Loucy (cell line): ENCODE measurements around the gene CFAP410.

Experiments
- H2AFZ ChIP-seq: fragments of 200-600 bp; sonication (generic); 2 replicates; pipeline ENCODE4 v1.6.0; 2016; ENCODE audit warnings: antibody characterized with exemption, mild to moderate bottlenecking, low read length, moderate library complexity
- H3F3A ChIP-seq: fragments of 200-600 bp; 2 replicates; pipeline ENCODE4 v1.6.0; 2016; ENCODE audit warnings: antibody characterized with exemption, low read depth, mild to moderate bottlenecking
- H3K27me3 ChIP-seq: fragments of 200-600 bp; sonication (generic); 2 replicates; pipeline ENCODE4 v1.6.1; 2014; ENCODE audit warnings: low read length, mild to moderate bottlenecking; ENCODE audit not compliant: insufficient read depth, poor library complexity, severe bottlenecking
- H3K36me3 ChIP-seq: fragments of 200-600 bp; sonication (generic); 2 replicates; pipeline ENCODE4 v1.6.1; 2016; ENCODE audit warnings: low read length; ENCODE audit not compliant: insufficient read depth
- H3K4me1 ChIP-seq: fragments of 200-600 bp; sonication (generic); 2 replicates; pipeline ENCODE4 v1.5.1; 2014; ENCODE audit warnings: low read length, mild to moderate bottlenecking; ENCODE audit not compliant: insufficient read depth, poor library complexity, severe bottlenecking
- H3K4me2 ChIP-seq: fragments of 200-600 bp; sonication (generic); 2 replicates; pipeline ENCODE4 v1.6.0; 2014; ENCODE audit warnings: antibody characterized with exemption, low read length, low read depth, mild to moderate bottlenecking; ENCODE audit not compliant: poor library complexity, severe bottlenecking
- H3K4me3 ChIP-seq: fragments of 200-600 bp; sonication (generic); 2 replicates; pipeline ENCODE4 v1.5.1; 2014; ENCODE audit warnings: low read length, mild to moderate bottlenecking, mixed read lengths; ENCODE audit not compliant: poor library complexity, severe bottlenecking
- H3K79me2 ChIP-seq: fragments of 200-600 bp; sonication (generic); 2 replicates; pipeline ENCODE4 v1.6.1; 2014; ENCODE audit warnings: low read length; ENCODE audit not compliant: insufficient read depth
- H3K9ac ChIP-seq: fragments of 200-600 bp; sonication (generic); 2 replicates; pipeline ENCODE4 v1.6.0; 2014; ENCODE audit warnings: mild to moderate bottlenecking, low read depth, low read length, moderate library complexity; ENCODE audit not compliant: poor library complexity, severe bottlenecking
- H3K9me2 ChIP-seq: fragments of 200-600 bp; sonication (generic); replicated peaks from 2 replicates; pipeline ENCODE4 v1.6.1; 2016; ENCODE audit warnings: low read depth, low read length, mixed read lengths
- H3K9me3 ChIP-seq: fragments of 200-600 bp; sonication (generic); 2 replicates; pipeline ENCODE4 v1.6.1; 2014; ENCODE audit warnings: mild to moderate bottlenecking, antibody characterized with exemption, low read length, low read depth; ENCODE audit not compliant: insufficient read depth
- H4K20me1 ChIP-seq: fragments of 200-600 bp; sonication (generic); 2 replicates; pipeline ENCODE4 v1.6.0; 2014; ENCODE audit warnings: antibody characterized with exemption, low read length, mild to moderate bottlenecking; ENCODE audit not compliant: insufficient read depth, poor library complexity, severe bottlenecking
- EZH2phosphoT487 ChIP-seq: fragments of 200-600 bp; IDR thresholded peaks from 2 replicates; pipeline ENCODE4 v1.6.1; 2018; ENCODE audit warnings: antibody characterized with exemption, mild to moderate bottlenecking, moderate library complexity, borderline replicate concordance
- TF ChIP-seq, protein P1 (sequence below): fragments of 200-600 bp; sonication (generic); conservative IDR thresholded peaks from 2 replicates; pipeline ENCODE4 v1.5.1; 2014; ENCODE audit warnings: mild to moderate bottlenecking, antibody characterized with exemption, low read length

Gene CFAP410

DNA sequence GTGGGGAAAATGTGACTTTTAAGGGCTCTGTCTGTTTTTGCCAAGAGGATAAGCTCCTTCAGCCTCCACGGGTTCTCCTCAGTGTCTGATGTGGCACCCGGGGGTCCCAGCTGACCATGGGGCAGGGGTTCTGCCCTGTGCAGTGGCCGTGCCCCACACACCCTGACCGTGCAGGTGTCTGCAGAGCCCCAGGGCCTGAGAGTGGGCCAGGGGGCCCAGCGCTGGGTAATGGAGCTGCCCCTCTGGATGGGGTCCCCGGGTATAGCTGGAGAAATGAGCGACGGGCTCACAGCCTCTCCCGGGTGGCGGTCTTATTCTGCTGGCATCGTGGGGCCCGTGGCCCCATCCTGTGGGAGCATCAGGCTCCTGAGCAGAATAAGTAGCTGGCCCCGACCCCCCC is 42.3 kb downstream of the CFAP410 start:
- H3K4me2 ChIP-seq = no peak overlapping the region
- H3K79me2 ChIP-seq = peaks cover 18% of the 10 kb centered on the region
- no peak overlapping the region for H2AFZ ChIP-seq
- H3K9ac ChIP-seq = no peak overlapping the region
- peaks cover 17% of the 10 kb centered on the region for H4K20me1 ChIP-seq
- no peaks in the 10 kb centered on the region for H3K36me3 ChIP-seq
- H3K4me1 ChIP-seq = peaks cover 18% of the 10 kb centered on the region
- no peaks in the 10 kb centered on the region for H3K9me3 ChIP-seq
- H3K9me2 ChIP-seq = no peaks in the 10 kb centered on the region
- H3K27me3 ChIP-seq = no peaks in the 10 kb centered on the region
- H3F3A ChIP-seq = no peaks in the 10 kb centered on the region
- TF ChIP-seq EZH2phosphoT487 = no peak
- TF ChIP-seq, protein P1, sequence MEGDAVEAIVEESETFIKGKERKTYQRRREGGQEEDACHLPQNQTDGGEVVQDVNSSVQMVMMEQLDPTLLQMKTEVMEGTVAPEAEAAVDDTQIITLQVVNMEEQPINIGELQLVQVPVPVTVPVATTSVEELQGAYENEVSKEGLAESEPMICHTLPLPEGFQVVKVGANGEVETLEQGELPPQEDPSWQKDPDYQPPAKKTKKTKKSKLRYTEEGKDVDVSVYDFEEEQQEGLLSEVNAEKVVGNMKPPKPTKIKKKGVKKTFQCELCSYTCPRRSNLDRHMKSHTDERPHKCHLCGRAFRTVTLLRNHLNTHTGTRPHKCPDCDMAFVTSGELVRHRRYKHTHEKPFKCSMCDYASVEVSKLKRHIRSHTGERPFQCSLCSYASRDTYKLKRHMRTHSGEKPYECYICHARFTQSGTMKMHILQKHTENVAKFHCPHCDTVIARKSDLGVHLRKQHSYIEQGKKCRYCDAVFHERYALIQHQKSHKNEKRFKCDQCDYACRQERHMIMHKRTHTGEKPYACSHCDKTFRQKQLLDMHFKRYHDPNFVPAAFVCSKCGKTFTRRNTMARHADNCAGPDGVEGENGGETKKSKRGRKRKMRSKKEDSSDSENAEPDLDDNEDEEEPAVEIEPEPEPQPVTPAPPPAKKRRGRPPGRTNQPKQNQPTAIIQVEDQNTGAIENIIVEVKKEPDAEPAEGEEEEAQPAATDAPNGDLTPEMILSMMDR = no peak
- no peak overlapping the region for H3K4me3 ChIP-seq

DNA sequence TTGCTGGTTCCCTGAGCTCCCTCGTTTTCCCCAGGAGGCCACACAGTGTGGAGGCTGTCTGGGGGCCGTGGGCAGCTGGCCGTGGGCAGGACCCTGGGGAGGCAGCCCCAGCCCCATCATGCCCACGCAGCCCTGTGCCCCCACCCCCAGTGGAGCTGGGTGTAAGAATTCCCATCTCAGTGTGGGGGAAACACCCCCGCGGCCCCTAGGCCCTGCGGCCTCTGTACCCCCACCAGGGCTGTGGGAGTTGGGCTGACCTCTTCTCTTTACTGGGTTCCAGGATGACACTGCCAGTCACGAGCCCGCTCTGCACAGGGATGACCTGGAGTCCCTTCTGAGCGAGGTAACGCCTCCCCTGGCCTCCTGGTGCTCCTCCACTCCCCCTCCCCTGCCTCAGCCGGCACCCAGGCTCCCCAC is 43.1 kb downstream of the CFAP410 start:
- Histone ChIP-seq H2AFZ (no peak overlapping the region), H3K9ac (no peak overlapping the region), H3K27me3 (no peaks in the 10 kb centered on the region), H3K4me1 (peaks cover 10% of the 10 kb centered on the region), H3F3A (no peaks in the 10 kb centered on the region), H3K9me3 (no peaks in the 10 kb centered on the region), H3K79me2 (peaks cover 10% of the 10 kb centered on the region), H3K9me2 (no peaks in the 10 kb centered on the region), H4K20me1 (peaks cover 8% of the 10 kb centered on the region), H3K4me2 (no peak overlapping the region), H3K36me3 (no peaks in the 10 kb centered on the region), H3K4me3 (no peak overlapping the region)
- no peak for TF ChIP-seq EZH2phosphoT487
- TF ChIP-seq, protein P1 = no peak

DNA sequence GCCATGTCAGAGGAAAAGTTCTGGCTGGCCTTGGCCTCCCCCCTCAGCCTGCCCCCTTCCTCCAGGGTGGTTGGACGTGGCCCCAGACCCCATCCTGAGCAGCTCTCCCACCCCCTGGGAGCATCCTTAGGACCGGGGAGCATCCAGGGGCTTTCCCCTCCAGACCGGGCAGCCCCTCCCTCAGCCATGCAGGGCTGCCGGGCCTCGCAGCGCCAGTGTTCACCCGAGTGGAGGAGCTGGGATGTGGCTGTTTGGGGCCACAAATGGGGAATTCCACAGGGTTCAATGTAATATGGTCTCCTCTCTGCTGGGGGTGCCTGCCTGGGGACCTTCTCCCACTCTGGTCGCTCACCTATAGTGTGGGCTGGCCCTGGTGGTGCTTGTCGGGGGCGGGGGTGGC is 43.5 kb downstream of the CFAP410 start:
- Histone ChIP-seq H3K79me2 (peaks cover 6% of the 10 kb centered on the region), H4K20me1 (peaks cover 4% of the 10 kb centered on the region), H3K9me2 (no peaks in the 10 kb centered on the region), H3K4me2 (no peak overlapping the region), H3F3A (no peaks in the 10 kb centered on the region), H3K4me1 (peaks cover 6% of the 10 kb centered on the region), H3K27me3 (no peaks in the 10 kb centered on the region), H3K9me3 (no peaks in the 10 kb centered on the region), H3K4me3 (no peak overlapping the region), H2AFZ (no peak overlapping the region), H3K9ac (no peak overlapping the region), H3K36me3 (no peaks in the 10 kb centered on the region)
- TF ChIP-seq, protein P1 = no peak
- TF ChIP-seq EZH2phosphoT487 = no peak
